Testis (tissue), 2 donors: ENCODE measurements around the gene RTL5.

Experiments
- POLR2A ChIP-seq: fragments of 450-650 bp; IDR thresholded peaks from one replicate; pipeline ENCODE4 v1.6.1; 2017; ENCODE audit warnings: antibody characterized with exemption, mild to moderate bottlenecking, moderate library complexity
- TF ChIP-seq, protein P1 (sequence below), 3 experiments: fragments of 450-650 bp in 2 of 3; fragments of 200-600 bp in 1 of 3; sonication (generic) in 1 of 3; IDR thresholded peaks; one replicate each; pipeline ENCODE4 v1.5.1; 2016 to 2019; ENCODE audit warnings: antibody characterized with exemption in 3 of 3, mild to moderate bottlenecking in 2 of 3, moderate library complexity in 1 of 3

DNA sequence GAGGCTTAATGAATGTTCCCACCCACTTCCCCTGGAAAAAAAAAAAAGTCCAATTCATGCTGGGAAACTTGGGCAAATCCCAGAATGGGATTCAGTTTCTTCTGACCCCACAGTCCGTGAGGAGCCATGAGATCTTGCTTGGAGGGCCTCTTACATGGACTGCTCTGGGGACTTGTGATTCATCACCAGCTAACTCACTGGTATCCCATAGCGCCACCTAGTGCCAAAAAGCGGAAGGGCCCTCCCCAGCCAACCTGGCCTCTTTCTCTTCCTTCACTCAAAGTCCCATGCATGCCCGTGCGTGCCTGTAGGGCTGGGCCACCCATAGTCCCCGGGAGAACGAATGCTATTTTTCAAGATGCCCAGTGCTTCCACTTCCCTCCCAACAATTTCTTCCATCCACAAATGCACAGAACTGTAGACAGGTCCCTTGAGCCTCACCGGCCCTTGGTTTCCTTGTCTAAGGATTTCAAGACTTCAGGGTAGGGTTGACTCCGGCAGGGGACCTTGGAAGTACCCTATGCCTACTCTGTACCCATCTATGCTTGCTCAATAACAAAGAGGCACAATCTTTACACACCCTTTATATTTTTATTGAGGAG, 5.1 kb downstream of the RTL5 start:
- TF ChIP-seq, protein P1, sequence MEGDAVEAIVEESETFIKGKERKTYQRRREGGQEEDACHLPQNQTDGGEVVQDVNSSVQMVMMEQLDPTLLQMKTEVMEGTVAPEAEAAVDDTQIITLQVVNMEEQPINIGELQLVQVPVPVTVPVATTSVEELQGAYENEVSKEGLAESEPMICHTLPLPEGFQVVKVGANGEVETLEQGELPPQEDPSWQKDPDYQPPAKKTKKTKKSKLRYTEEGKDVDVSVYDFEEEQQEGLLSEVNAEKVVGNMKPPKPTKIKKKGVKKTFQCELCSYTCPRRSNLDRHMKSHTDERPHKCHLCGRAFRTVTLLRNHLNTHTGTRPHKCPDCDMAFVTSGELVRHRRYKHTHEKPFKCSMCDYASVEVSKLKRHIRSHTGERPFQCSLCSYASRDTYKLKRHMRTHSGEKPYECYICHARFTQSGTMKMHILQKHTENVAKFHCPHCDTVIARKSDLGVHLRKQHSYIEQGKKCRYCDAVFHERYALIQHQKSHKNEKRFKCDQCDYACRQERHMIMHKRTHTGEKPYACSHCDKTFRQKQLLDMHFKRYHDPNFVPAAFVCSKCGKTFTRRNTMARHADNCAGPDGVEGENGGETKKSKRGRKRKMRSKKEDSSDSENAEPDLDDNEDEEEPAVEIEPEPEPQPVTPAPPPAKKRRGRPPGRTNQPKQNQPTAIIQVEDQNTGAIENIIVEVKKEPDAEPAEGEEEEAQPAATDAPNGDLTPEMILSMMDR (IDR thresholded peaks at IDR 0.05), result peak; percentile 66 to 72 (median 69)
- TF ChIP-seq POLR2A, result no peak
